ENCODE results near the gene SASH1. TPM values are rescaled to one million over a fixed set of nuclear protein-coding genes. Genes with fewer than 3 reads are reported as not detected.

The SASH1 gene
- total and polyA plus RNA-seq, 2 of the 8 experiments (the other 6 are each of a cell fraction or from before 2014, with no cell fraction given), result 6.0 to 20.2 TPM

- TF ChIP-seq FOSL1 (IDR thresholded peaks at IDR 0.05; ENCODE audit: insufficient read depth, low read depth, low read length), result no peak
- no peak for TF ChIP-seq RXRA (IDR thresholded peaks at IDR 0.05; ENCODE audit: insufficient read depth, low read depth, low read length)
These were observed 193.3 kb downstream of the SASH1 start (continued) for GRCh38 chr6:148535976-148536375.

Data from H1 (cell line).